HepG2 (cell line): ENCODE results near the gene ESRRB. TPM values are rescaled to one million over a fixed set of nuclear protein-coding genes. Genes with fewer than 3 reads are reported as not detected.

ENCODE experiments used
- ATAC-seq: fragments of 200-7000 bp; cut with Tn5 transposase; 3 replicates; pipeline ENCODE4 v1.9.1; 2020; ENCODE audit warnings: mild to moderate bottlenecking, moderate library complexity
- BruUV-seq: library from RNA; stranded (reverse); fragments of 400-500 nt; replicated peaks from 2 replicates; lab custom pipeline; 2021; lab: Mats Ljungman, UMichigan
- CTCF ChIA-PET: fragments of 300-600 bp; formaldehyde crosslinking; extraction: SDS; loops from one replicate; lab custom pipeline; 2021; ENCODE audit warnings: low total read pairs, inconsistent platforms, low intra/inter-chr PET ratio; lab: Yijun Ruan, JAX
- POLR2A ChIA-PET: fragments of 350-600 bp; sonication (Branson Sonifier 250); formaldehyde crosslinking; loops from one replicate; lab custom pipeline; 2020; ENCODE audit warnings: antibody characterized with exemption, inconsistent platforms; lab: Yijun Ruan, JAX
- DNase-seq: peaks from one replicate; pipeline ENCODE4 v3.0.0-alpha.2; 2015; ENCODE audit warnings: low spot score
- FAIRE-seq: peaks from 3 replicates; lab custom pipeline; 2011; peaks lifted over from hg19 to GRCh38; lab: Jason Lieb, UNC
- H2AFZ ChIP-seq: one replicate; pipeline ENCODE4 v1.6.1; 2011; ENCODE audit warnings: low read length, inconsistent platforms
- H3K27ac ChIP-seq: fragments of 300-600 bp; 3 replicates; pipeline ENCODE4 v1.8.0; 2011; ENCODE audit warnings: mixed run types, mild to moderate bottlenecking, mixed read lengths, low read length, inconsistent platforms; ENCODE audit not compliant: insufficient read depth; ENCODE audit errors: extremely low read length
- H3K27me3 ChIP-seq, 2 experiments: fragments of 200-600 bp in 1 of 2; 2 replicates in 1 of 2; 3 replicates in 1 of 2; pipeline versions ENCODE4 v1.6.0 to v1.8.0; 2011; ENCODE audit warnings: low read length in 2 of 2, mild to moderate bottlenecking in 2 of 2, moderate library complexity in 2 of 2, inconsistent platforms in 1 of 2; ENCODE audit not compliant: insufficient read depth in 2 of 2, control insufficient read depth in 1 of 2
- H3K36me3 ChIP-seq, 2 experiments: fragments of 200-600 bp in 1 of 2; replicated peaks in 1 of 2; 2 replicates in 1 of 2; 3 replicates in 1 of 2; pipeline versions ENCODE4 v1.5.1 to v1.8.0; 2011; ENCODE audit warnings: low read length in 2 of 2, inconsistent platforms in 1 of 2; ENCODE audit not compliant: insufficient read depth in 2 of 2, control insufficient read depth in 1 of 2
- H3K4me1 ChIP-seq: 2 replicates; pipeline ENCODE4 v1.5.1; 2012; ENCODE audit warnings: low read length, inconsistent platforms; ENCODE audit not compliant: insufficient read depth
- H3K4me2 ChIP-seq: 2 replicates; pipeline ENCODE4 v1.6.0; 2011; ENCODE audit warnings: low read depth, low read length, inconsistent platforms
- H3K4me3 ChIP-seq, 3 experiments: fragments of 200-600 bp in 1 of 3; sonication (generic), shearing (Covaris generic) in 1 of 3; replicated peaks in 1 of 3; 2 replicates each; pipeline ENCODE4 v1.5.1; 2011 to 2016; ENCODE audit warnings: low read length in 3 of 3, inconsistent platforms in 2 of 3, low read depth in 2 of 3, mild to moderate bottlenecking in 2 of 3, control low read depth in 1 of 3, mixed read lengths in 1 of 3; ENCODE audit not compliant: insufficient read depth in 1 of 3
- H3K79me2 ChIP-seq: one replicate; pipeline ENCODE4 v1.6.1; 2011; ENCODE audit warnings: low read length, inconsistent platforms; ENCODE audit not compliant: insufficient read depth
- H3K9ac ChIP-seq: 2 replicates; pipeline ENCODE4 v1.6.0; 2011; ENCODE audit warnings: mild to moderate bottlenecking, low read depth, low read length, inconsistent platforms; ENCODE audit not compliant: insufficient read depth
- H3K9me3 ChIP-seq: 2 replicates; pipeline ENCODE4 v1.5.1; 2012; ENCODE audit warnings: mild to moderate bottlenecking, low read length
- H4K20me1 ChIP-seq: 2 replicates; pipeline ENCODE4 v1.6.0; 2011; ENCODE audit warnings: inconsistent platforms, mild to moderate bottlenecking, low read length, moderate library complexity; ENCODE audit not compliant: insufficient read depth
- CCAR2 ChIP-seq: fragments of 200-400 bp; formaldehyde crosslinking; optimal IDR thresholded peaks from 2 replicates; pipeline ENCODE3; 2018; ENCODE audit warnings: low read depth, mild to moderate bottlenecking, low read length, moderate library complexity
- ELF3 ChIP-seq: IDR thresholded peaks from 2 replicates; pipeline ENCODE4 v1.6.1; 2016; ENCODE audit warnings: missing genetic modification reagents, missing compliant biosample characterization
- EP300 ChIP-seq, 3 experiments: sonication (generic) in 1 of 3; formaldehyde crosslinking in 1 of 3; IDR thresholded peaks; 2 replicates each; pipeline versions ENCODE4 v1.5.1 to v1.6.1; 2011 to 2020; ENCODE audit warnings: low read depth in 2 of 3, low read length in 2 of 3, borderline replicate concordance in 1 of 3, improper control_type of control experiment in 1 of 3, mild to moderate bottlenecking in 1 of 3, missing genetic modification reagents in 1 of 3, moderate library complexity in 1 of 3
- FOXA1 ChIP-seq, 2 experiments: fragments of 450-650 bp in 1 of 2; sonication (generic) in 1 of 2; formaldehyde crosslinking in 1 of 2; IDR thresholded peaks; 2 replicates each; pipeline versions ENCODE4 v1.4.0 to v1.6.1; 2016 to 2020; ENCODE audit warnings: missing genetic modification reagents in 1 of 2
- GATAD2A ChIP-seq: IDR thresholded peaks from 2 replicates; pipeline ENCODE4 v1.6.1; 2016
- GPN1 ChIP-seq: sonication (generic); formaldehyde crosslinking; IDR thresholded peaks from 2 replicates; pipeline ENCODE4 v1.5.1; 2020; ENCODE audit warnings: missing genetic modification reagents, borderline replicate concordance
- HOXD1 ChIP-seq: sonication (generic); formaldehyde crosslinking; IDR thresholded peaks from 2 replicates; pipeline ENCODE4 v1.5.0; 2020; ENCODE audit warnings: missing genetic modification reagents
- MED8 ChIP-seq: sonication (generic); formaldehyde crosslinking; IDR thresholded peaks from 2 replicates; pipeline ENCODE4 v1.8.1; 2023; ENCODE audit warnings: mild to moderate bottlenecking, missing genetic modification reagents; ENCODE audit not compliant: insufficient replicate concordance
- SMAD9 ChIP-seq: sonication (generic); formaldehyde crosslinking; IDR thresholded peaks from 2 replicates; pipeline ENCODE4 v1.5.1; 2020; ENCODE audit warnings: mild to moderate bottlenecking, missing genetic modification reagents
- TCF7 ChIP-seq: sonication (generic); IDR thresholded peaks from 2 replicates; pipeline ENCODE4 v1.6.1; 2016; ENCODE audit warnings: antibody characterized with exemption, low read depth
- TRAFD1 ChIP-seq: sonication (generic); formaldehyde crosslinking; IDR thresholded peaks from 2 replicates; pipeline ENCODE4 v1.5.1; 2020; ENCODE audit warnings: missing genetic modification reagents, mild to moderate bottlenecking, borderline replicate concordance
- ZFP36L1 ChIP-seq: sonication (generic); formaldehyde crosslinking; IDR thresholded peaks from 2 replicates; pipeline ENCODE4 v1.8.0; 2022; ENCODE audit warnings: mild to moderate bottlenecking, missing genetic modification reagents, moderate library complexity
- ZNF260 ChIP-seq: sonication (generic); formaldehyde crosslinking; IDR thresholded peaks from 2 replicates; pipeline ENCODE4 v1.4.0; 2020; ENCODE audit warnings: missing genetic modification reagents, low read depth, mild to moderate bottlenecking, borderline replicate concordance
- ZNF556 ChIP-seq: sonication (generic); formaldehyde crosslinking; IDR thresholded peaks from 2 replicates; pipeline ENCODE4 v1.4.0; 2020; ENCODE audit warnings: mild to moderate bottlenecking, missing genetic modification reagents, borderline replicate concordance
- ZSCAN30 ChIP-seq: sonication (generic); formaldehyde crosslinking; IDR thresholded peaks from 2 replicates; pipeline ENCODE4 v1.5.0; 2020; ENCODE audit warnings: mild to moderate bottlenecking, missing genetic modification reagents
- whole genome bisulfite sequencing: methylation state at CpG from one replicate; pipeline ENCODE4 v1.1.6; 2017; ENCODE audit warnings: low lambda C conversion rate; 5-methylcytosine and 5-hydroxymethylcytosine counted together
- in situ Hi-C: cut with HindIII; loops from 2 replicates; pipeline ENCODE4 v1.10.0; 2017; ENCODE audit warnings: low pct_unique_long_range_greater_than_20kb; ENCODE audit not compliant: extremely low pct_ligation_motif_present
- intact Hi-C: fragments of 100-400 bp; cut with micrococcal nuclease; formaldehyde crosslinking; loops from one replicate; pipeline ENCODE4 v1.10.0; 2022; ENCODE audit not compliant: unreplicated experiment
- polyA plus RNA-seq, 8 experiments: library from polyadenylated mRNA; depleted of rRNA in 3 of 8; stranded (reverse) in 7 of 8; unstranded in 1 of 8; fragments of >200 nt; fragmentation: Illumina TruSeq in 4 of 8; extraction: Trizol in 4 of 8; gene quantifications; 2 replicates each; pipeline versions ENCODE4 v1.2.1 to v1.2.3, GENCODE V29; 2011 to 2016; ENCODE audit warnings: low read depth in 4 of 8, missing spikeins in 1 of 8, mixed read lengths in 1 of 8; ENCODE audit not compliant: insufficient read depth in 1 of 8
- total RNA-seq, 5 experiments: library from RNA; depleted of rRNA; stranded (reverse); fragments of >200 nt; fragmentation: Illumina TruSeq; extraction: Trizol; gene quantifications; 2 replicates each; pipeline ENCODE4 v1.2.3, GENCODE V29; 2016; ENCODE audit warnings: low read depth in 1 of 5
- TF ChIP-seq, protein P1 (sequence below): IDR thresholded peaks from 2 replicates; pipeline ENCODE4 v1.6.1; 2016; ENCODE audit warnings: low read depth, borderline replicate concordance
- TF ChIP-seq, protein P2 (sequence below): sonication (generic); formaldehyde crosslinking; IDR thresholded peaks from 2 replicates; pipeline ENCODE4 v1.9.0; 2022; ENCODE audit warnings: missing genetic modification reagents, mild to moderate bottlenecking, borderline replicate concordance
- TF ChIP-seq, protein P3 (sequence below): sonication (generic); formaldehyde crosslinking; IDR thresholded peaks from 2 replicates; pipeline ENCODE4 v1.4.0; 2020; ENCODE audit warnings: missing genetic modification reagents, borderline replicate concordance

Gene ESRRB
- total and polyA plus RNA-seq, 2 of the 13 experiments (the other 11 are each of a cell fraction or from before 2014, with no cell fraction given) = 0.04 to 0.33 TPM

- CTCF ChIA-PET = no interaction called here
- H3K9ac ChIP-seq = no peak overlapping the region
Measured at GRCh38 chr14:76405627-76406026, 29.7 kb downstream of the ESRRB start.

More at GRCh38 chr14:76405627-76406026, 29.7 kb downstream of the ESRRB start:
- no peak overlapping the region for H3K4me3 ChIP-seq
- ATAC-seq = no peak
- no peak overlapping the region for H3K27ac ChIP-seq
- H3K36me3 ChIP-seq = no peaks in the 10 kb centered on the region
- no peak for FAIRE-seq
- no peaks in the 10 kb centered on the region for H3K27me3 ChIP-seq
- 79% methylated on average over 7 of the region's 7 CpGs for WGBS
- no peak overlapping the region for H3K4me2 ChIP-seq
- no peak for DNase-seq
- H3K79me2 ChIP-seq = no peaks in the 10 kb centered on the region
- POLR2A ChIA-PET = no interaction called here
- in situ Hi-C loops (no loop called here), intact Hi-C loops (no loop called here)
- H2AFZ ChIP-seq = no peak overlapping the region
- no peaks in the 10 kb centered on the region for H3K9me3 ChIP-seq
- TF ChIP-seq TCF7 (no peak), SMAD9 (CRISPR knock-in tag) (no peak), FOXA1 (IDR thresholded peaks at IDR 0.05) (no peak), FOXA1 (CRISPR knock-in tag; IDR thresholded peaks at IDR 0.05) (no peak), TRAFD1 (CRISPR knock-in tag) (no peak), MED8 (CRISPR knock-in tag) (no peak), ZNF260 (CRISPR knock-in tag) (no peak), GPN1 (CRISPR knock-in tag) (no peak), ZSCAN30 (CRISPR knock-in tag) (no peak), HOXD1 (no peak), EP300 (IDR thresholded peaks at IDR 0.05; ENCODE audit: low read depth in 2 of 2, low read length in 2 of 2) (no peak), EP300 (CRISPR knock-in tag; IDR thresholded peaks at IDR 0.05; ENCODE audit: borderline replicate concordance) (no peak), CCAR2 (no peak), ZFP36L1 (CRISPR knock-in tag) (no peak), ELF3 (CRISPR knock-in tag) (no peak), GATAD2A (CRISPR knock-in tag) (no peak), ZNF556 (CRISPR knock-in tag) (no peak)
- TF ChIP-seq, protein P1, sequence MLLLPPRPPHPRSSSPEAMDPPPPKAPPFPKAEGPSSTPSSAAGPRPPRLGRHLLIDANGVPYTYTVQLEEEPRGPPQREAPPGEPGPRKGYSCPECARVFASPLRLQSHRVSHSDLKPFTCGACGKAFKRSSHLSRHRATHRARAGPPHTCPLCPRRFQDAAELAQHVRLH (CRISPR knock-in tag) = no peak
- TF ChIP-seq, protein P2, sequence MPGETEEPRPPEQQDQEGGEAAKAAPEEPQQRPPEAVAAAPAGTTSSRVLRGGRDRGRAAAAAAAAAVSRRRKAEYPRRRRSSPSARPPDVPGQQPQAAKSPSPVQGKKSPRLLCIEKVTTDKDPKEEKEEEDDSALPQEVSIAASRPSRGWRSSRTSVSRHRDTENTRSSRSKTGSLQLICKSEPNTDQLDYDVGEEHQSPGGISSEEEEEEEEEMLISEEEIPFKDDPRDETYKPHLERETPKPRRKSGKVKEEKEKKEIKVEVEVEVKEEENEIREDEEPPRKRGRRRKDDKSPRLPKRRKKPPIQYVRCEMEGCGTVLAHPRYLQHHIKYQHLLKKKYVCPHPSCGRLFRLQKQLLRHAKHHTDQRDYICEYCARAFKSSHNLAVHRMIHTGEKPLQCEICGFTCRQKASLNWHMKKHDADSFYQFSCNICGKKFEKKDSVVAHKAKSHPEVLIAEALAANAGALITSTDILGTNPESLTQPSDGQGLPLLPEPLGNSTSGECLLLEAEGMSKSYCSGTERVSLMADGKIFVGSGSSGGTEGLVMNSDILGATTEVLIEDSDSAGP (CRISPR knock-in tag) = no peak
- TF ChIP-seq, protein P3, sequence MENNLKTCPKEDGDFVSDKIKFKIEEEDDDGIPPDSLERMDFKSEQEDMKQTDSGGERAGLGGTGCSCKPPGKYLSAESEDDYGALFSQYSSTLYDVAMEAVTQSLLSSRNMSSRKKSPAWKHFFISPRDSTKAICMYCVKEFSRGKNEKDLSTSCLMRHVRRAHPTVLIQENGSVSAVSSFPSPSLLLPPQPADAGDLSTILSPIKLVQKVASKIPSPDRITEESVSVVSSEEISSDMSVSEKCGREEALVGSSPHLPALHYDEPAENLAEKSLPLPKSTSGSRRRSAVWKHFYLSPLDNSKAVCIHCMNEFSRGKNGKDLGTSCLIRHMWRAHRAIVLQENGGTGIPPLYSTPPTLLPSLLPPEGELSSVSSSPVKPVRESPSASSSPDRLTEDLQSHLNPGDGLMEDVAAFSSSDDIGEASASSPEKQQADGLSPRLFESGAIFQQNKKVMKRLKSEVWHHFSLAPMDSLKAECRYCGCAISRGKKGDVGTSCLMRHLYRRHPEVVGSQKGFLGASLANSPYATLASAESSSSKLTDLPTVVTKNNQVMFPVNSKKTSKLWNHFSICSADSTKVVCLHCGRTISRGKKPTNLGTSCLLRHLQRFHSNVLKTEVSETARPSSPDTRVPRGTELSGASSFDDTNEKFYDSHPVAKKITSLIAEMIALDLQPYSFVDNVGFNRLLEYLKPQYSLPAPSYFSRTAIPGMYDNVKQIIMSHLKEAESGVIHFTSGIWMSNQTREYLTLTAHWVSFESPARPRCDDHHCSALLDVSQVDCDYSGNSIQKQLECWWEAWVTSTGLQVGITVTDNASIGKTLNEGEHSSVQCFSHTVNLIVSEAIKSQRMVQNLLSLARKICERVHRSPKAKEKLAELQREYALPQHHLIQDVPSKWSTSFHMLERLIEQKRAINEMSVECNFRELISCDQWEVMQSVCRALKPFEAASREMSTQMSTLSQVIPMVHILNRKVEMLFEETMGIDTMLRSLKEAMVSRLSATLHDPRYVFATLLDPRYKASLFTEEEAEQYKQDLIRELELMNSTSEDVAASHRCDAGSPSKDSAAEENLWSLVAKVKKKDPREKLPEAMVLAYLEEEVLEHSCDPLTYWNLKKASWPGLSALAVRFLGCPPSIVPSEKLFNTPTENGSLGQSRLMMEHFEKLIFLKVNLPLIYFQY (CRISPR knock-in tag) = no peak
- no TSS peak for BruUV-seq
- H4K20me1 ChIP-seq = no peaks in the 10 kb centered on the region
- peaks cover 13% of the 10 kb centered on the region for H3K4me1 ChIP-seq
